ENCODE data around the gene TMEM207. TPM values are rescaled to one million over a fixed set of nuclear protein-coding genes. Genes with fewer than 3 reads are reported as not detected.

TMEM207 gene
- polyA plus RNA-seq, 3 donors, result not detected

DNA sequence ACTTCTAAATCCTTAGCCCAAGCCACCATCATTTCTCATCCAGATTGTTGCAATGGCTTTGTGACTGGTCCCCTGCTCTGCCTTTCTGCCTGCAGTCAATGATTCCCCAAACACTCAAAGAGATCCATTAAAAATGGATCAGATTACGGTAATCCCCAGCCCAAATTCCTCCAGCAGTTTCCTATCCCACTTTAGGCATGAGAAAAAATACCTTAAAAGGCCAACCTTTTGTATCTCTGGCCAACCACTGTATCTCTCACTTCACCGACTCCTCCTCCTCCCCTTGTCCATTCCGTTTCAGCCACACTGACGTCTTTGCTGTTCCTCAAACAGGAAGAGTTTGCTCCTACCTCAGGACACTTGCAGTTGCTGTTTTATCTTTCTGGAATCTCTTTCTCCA lies 43.3 kb upstream of the TMEM207 start:
- peaks cover 24 to 29% of the 10 kb centered on the region in 2 donors for H3K27me3 ChIP-seq (ENCODE audit: control insufficient read depth in 2 of 2, insufficient read depth in 2 of 2, low read length in 2 of 2)
- Mint-ChIP-seq H3K27ac (peak overlapping the region in 2 of 7 donors; percentile 19 to 52), H3K36me3 (no peaks in the 10 kb centered on the region), H3K4me1 (peaks cover 6% of the 10 kb centered on the region), H3K27me3 (ENCODE audit: low read depth in 3 of 3) (peaks cover 12 to 21% (median 18%) of the 10 kb centered on the region in 3 donors), H3K4me3 (no peak overlapping the region), H3K9me3 (peaks cover 0 to 2% (median 0%) of the 10 kb centered on the region in 7 donors)
- H3K79me2 ChIP-seq (ENCODE audit: insufficient read depth, low read length), result no peaks in the 10 kb centered on the region
- H3K27ac ChIP-seq (ENCODE audit: low read depth in 1 of 2, low read length in 2 of 2), result no peak overlapping the region
- no peaks in the 10 kb centered on the region for H3K9me3 ChIP-seq (replicated peaks in 1 of 2; ENCODE audit: control insufficient read depth in 1 of 2, insufficient read depth in 1 of 2, low read length in 2 of 2)
- H2AFZ ChIP-seq (ENCODE audit: insufficient read depth, low read depth, low read length, poor library complexity, severe bottlenecking), result no peak overlapping the region
- no peak overlapping the region for H3K9ac ChIP-seq (ENCODE audit: insufficient read depth, low read length, poor library complexity, severe bottlenecking)
- H4K20me1 ChIP-seq (ENCODE audit: insufficient read depth, low read length), result no peaks in the 10 kb centered on the region
- no peak overlapping the region for H3K4me3 ChIP-seq (replicated peaks in 1 of 3; ENCODE audit: low read depth in 2 of 3, low read length in 3 of 3)
- no peak overlapping the region for H3K4me2 ChIP-seq (replicated peaks; ENCODE audit: extremely low read depth, low read length, poor library complexity, severe bottlenecking)
- intact Hi-C loops (cut with micrococcal nuclease), result no loop called here
- WGBS (ENCODE audit: insufficient coverage), result 89% methylated on average over 4 of the region's 4 CpGs
- no peaks in the 10 kb centered on the region for H3K36me3 ChIP-seq (replicated peaks in 1 of 2; ENCODE audit: control insufficient read depth in 1 of 2, insufficient read depth in 2 of 2, low read length in 2 of 2)
- H3K4me1 ChIP-seq (ENCODE audit: control insufficient read depth in 1 of 2, insufficient read depth in 2 of 2, low read length in 2 of 2), result peaks cover 0 to 9% of the 10 kb centered on the region in 2 donors
- DNase-seq, result no peak
- TF ChIP-seq, protein P1, sequence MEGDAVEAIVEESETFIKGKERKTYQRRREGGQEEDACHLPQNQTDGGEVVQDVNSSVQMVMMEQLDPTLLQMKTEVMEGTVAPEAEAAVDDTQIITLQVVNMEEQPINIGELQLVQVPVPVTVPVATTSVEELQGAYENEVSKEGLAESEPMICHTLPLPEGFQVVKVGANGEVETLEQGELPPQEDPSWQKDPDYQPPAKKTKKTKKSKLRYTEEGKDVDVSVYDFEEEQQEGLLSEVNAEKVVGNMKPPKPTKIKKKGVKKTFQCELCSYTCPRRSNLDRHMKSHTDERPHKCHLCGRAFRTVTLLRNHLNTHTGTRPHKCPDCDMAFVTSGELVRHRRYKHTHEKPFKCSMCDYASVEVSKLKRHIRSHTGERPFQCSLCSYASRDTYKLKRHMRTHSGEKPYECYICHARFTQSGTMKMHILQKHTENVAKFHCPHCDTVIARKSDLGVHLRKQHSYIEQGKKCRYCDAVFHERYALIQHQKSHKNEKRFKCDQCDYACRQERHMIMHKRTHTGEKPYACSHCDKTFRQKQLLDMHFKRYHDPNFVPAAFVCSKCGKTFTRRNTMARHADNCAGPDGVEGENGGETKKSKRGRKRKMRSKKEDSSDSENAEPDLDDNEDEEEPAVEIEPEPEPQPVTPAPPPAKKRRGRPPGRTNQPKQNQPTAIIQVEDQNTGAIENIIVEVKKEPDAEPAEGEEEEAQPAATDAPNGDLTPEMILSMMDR (IDR thresholded peaks at IDR 0.05), result no peak

DNA sequence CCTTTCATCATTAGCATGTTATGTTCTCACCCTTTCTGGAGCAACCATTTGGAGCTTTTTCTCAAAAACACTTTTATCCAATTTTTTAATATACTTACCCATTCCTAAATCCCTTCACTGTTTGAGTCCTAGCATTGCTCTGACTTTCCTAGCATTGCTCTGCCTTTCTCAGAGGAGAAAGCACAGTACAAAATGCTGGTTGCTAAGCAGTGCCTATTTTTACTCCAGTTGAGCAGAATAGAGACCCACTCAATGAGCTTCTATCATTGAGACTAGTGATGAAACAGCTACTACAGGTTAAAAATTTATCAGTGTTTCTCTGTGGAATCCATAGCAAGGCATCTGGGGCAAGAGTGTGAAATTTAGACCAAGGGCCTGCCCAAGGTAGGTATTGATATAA lies 42.4 kb upstream of the TMEM207 start:
- Histone ChIP-seq H3K9ac (ENCODE audit: insufficient read depth, low read length, poor library complexity, severe bottlenecking) (no peak overlapping the region), H3K27me3 (ENCODE audit: control insufficient read depth in 2 of 2, insufficient read depth in 2 of 2, low read length in 2 of 2) (peaks cover 25 to 34% of the 10 kb centered on the region in 2 donors), H3K4me1 (ENCODE audit: control insufficient read depth in 1 of 2, insufficient read depth in 2 of 2, low read length in 2 of 2) (peaks cover 0 to 9% of the 10 kb centered on the region in 2 donors), H2AFZ (ENCODE audit: insufficient read depth, low read depth, low read length, poor library complexity, severe bottlenecking) (no peak overlapping the region), H3K79me2 (ENCODE audit: insufficient read depth, low read length) (no peaks in the 10 kb centered on the region), H3K27ac (ENCODE audit: low read depth in 1 of 2, low read length in 2 of 2) (no peak overlapping the region), H4K20me1 (ENCODE audit: insufficient read depth, low read length) (no peaks in the 10 kb centered on the region), H3K4me3 (replicated peaks in 1 of 3; ENCODE audit: low read depth in 2 of 3, low read length in 3 of 3) (no peak overlapping the region), H3K9me3 (replicated peaks in 1 of 2; ENCODE audit: control insufficient read depth in 1 of 2, insufficient read depth in 1 of 2, low read length in 2 of 2) (no peaks in the 10 kb centered on the region), H3K4me2 (replicated peaks; ENCODE audit: extremely low read depth, low read length, poor library complexity, severe bottlenecking) (no peak overlapping the region), H3K36me3 (replicated peaks in 1 of 2; ENCODE audit: control insufficient read depth in 1 of 2, insufficient read depth in 2 of 2, low read length in 2 of 2) (no peaks in the 10 kb centered on the region)
- Mint-ChIP-seq H3K27me3 (ENCODE audit: low read depth in 3 of 3) (peaks cover 14 to 22% (median 20%) of the 10 kb centered on the region in 3 donors), H3K9me3 (peaks cover 0 to 2% (median 0%) of the 10 kb centered on the region in 7 donors), H3K4me3 (no peak overlapping the region), H3K36me3 (no peaks in the 10 kb centered on the region), H3K27ac (no peak overlapping the region), H3K4me1 (peaks cover 6% of the 10 kb centered on the region)
- TF ChIP-seq, protein P1 (IDR thresholded peaks at IDR 0.05), result no peak
- no peak for DNase-seq
- intact Hi-C loops (cut with micrococcal nuclease), result no loop called here
